HG02981 (cell line): ENCODE data around the gene ZGLP1.

Source experiments
- ATAC-seq: cut with Tn5 transposase; IDR thresholded peaks from one replicate; pipeline ENCODE4 v1.9.1; 2021; ENCODE audit warnings: mild to moderate bottlenecking, moderate library complexity; ENCODE audit not compliant: unreplicated experiment

The ZGLP1 gene

DNA sequence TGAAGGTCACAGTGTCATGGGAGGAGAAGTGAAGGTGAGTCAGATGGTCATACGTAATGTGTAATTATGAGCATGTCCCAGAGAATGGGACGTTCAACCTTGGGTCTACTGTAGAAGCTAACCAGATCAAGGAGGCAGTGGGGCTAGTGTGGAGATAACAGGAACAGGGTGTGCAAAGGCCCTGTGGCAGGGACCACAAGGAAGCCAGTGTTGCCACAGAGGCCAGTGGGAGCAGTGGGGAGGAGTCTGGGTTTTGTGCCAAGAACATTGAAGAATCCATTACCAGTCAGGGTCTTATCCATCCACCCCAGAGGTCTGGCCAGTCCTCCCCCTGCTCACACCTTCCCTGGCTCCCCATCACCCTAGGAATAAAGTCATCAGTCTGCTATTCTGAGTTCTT lies 54.3 kb downstream of the ZGLP1 start:
- ATAC-seq: no peak
